HG02852 (cell line): ENCODE data around the gene IFITM5.
"Not testable (repeated sequence)": the region's sequence is repeated elsewhere in the genome, so short reads cannot be mapped to it uniquely, and the experiment has no call there.

Experiments used
- ATAC-seq: cut with Tn5 transposase; IDR thresholded peaks from one replicate; pipeline ENCODE4 v1.9.1; 2021; ENCODE audit warnings: mild to moderate bottlenecking, moderate library complexity; ENCODE audit not compliant: unreplicated experiment

The IFITM5 gene

GRCh38 chr11:299081-299891, at the start of gene IFITM5:
Gene IFITM5 (minus strand): TSS chr11:299526. CDS start chr11:299490, 36 bp downstream.
- ATAC-seq, result no peak

- no peak for ATAC-seq
Observed at GRCh38 chr11:346529-346928, 47.2 kb upstream of the IFITM5 start.

GRCh38 chr11:344836-345578, 45.7 kb upstream of the IFITM5 start:
- no peak for ATAC-seq

- ATAC-seq, result no peak
Observed at GRCh38 chr11:342328-342727, 43.0 kb upstream of the IFITM5 start.

- no peak for ATAC-seq
Observed at GRCh38 chr11:340539-341512, 41.5 kb upstream of the IFITM5 start.

- no peak for ATAC-seq
Observed at GRCh38 chr11:339963-340362, 40.6 kb upstream of the IFITM5 start.

GRCh38 chr11:337711-338110, 38.4 kb upstream of the IFITM5 start:
- no peak for ATAC-seq

- no peak for ATAC-seq
Observed at GRCh38 chr11:336659-337198, 37.4 kb upstream of the IFITM5 start.

GRCh38 chr11:335779-336658, 36.7 kb upstream of the IFITM5 start:
- ATAC-seq, result no peak

GRCh38 chr11:334264-334994, 35.1 kb upstream of the IFITM5 start:
- ATAC-seq, result no peak

- not testable (repeated sequence) for ATAC-seq
Observed at GRCh38 chr11:333616-334263, 34.4 kb upstream of the IFITM5 start.

- no peak for ATAC-seq
Observed at GRCh38 chr11:332651-333480, 33.5 kb upstream of the IFITM5 start.

- ATAC-seq, result no peak
Observed at GRCh38 chr11:331358-332060, 32.2 kb upstream of the IFITM5 start.

- ATAC-seq, result no peak
Observed at GRCh38 chr11:330694-331357, 31.5 kb upstream of the IFITM5 start.

- no peak for ATAC-seq
Observed at GRCh38 chr11:330307-330693, 31.0 kb upstream of the IFITM5 start.

- ATAC-seq, result no peak
Observed at GRCh38 chr11:329886-330253, 30.5 kb upstream of the IFITM5 start.
